HepG2 (cell line): ENCODE measurements around the gene ZKSCAN8. TPM values are rescaled to one million over a fixed set of nuclear protein-coding genes. Genes with fewer than 3 reads are reported as not detected.

Experiments used
- ATAD3A ChIP-seq: sonication (generic); formaldehyde crosslinking; IDR thresholded peaks from 2 replicates; pipeline ENCODE4 v1.4.0; 2020; ENCODE audit warnings: missing genetic modification reagents
- EEA1 ChIP-seq: sonication (generic); formaldehyde crosslinking; IDR thresholded peaks from 2 replicates; pipeline ENCODE4 v1.5.1; 2020; ENCODE audit warnings: mild to moderate bottlenecking, missing genetic modification reagents, borderline replicate concordance
- GATAD1 ChIP-seq: IDR thresholded peaks from 2 replicates; pipeline ENCODE4 v1.6.1; 2016; ENCODE audit warnings: missing genetic modification reagents, missing compliant biosample characterization
- HOXD1 ChIP-seq: sonication (generic); formaldehyde crosslinking; IDR thresholded peaks from 2 replicates; pipeline ENCODE4 v1.5.0; 2020; ENCODE audit warnings: missing genetic modification reagents
- IRX3 ChIP-seq: sonication (generic); formaldehyde crosslinking; IDR thresholded peaks from 2 replicates; pipeline ENCODE4 v1.8.1; 2023; ENCODE audit warnings: mild to moderate bottlenecking, low read depth, missing genetic modification reagents, borderline replicate concordance
- KDM1A ChIP-seq: IDR thresholded peaks from 2 replicates; pipeline ENCODE4 v1.6.1; 2016; ENCODE audit warnings: missing compliant biosample characterization
- MAF1 ChIP-seq: sonication (generic); formaldehyde crosslinking; IDR thresholded peaks from 2 replicates; pipeline ENCODE4 v1.5.0; 2020; ENCODE audit warnings: missing genetic modification reagents, borderline replicate concordance
- NCOA1 ChIP-seq: sonication (generic); formaldehyde crosslinking; IDR thresholded peaks from 2 replicates; pipeline ENCODE4 v1.9.0; 2021; ENCODE audit warnings: missing genetic modification reagents
- REPIN1 ChIP-seq: sonication (generic); formaldehyde crosslinking; IDR thresholded peaks from 2 replicates; pipeline ENCODE4 v1.8.0; 2022; ENCODE audit warnings: missing genetic modification reagents, low read depth, mild to moderate bottlenecking, borderline replicate concordance
- TGIF2 ChIP-seq: IDR thresholded peaks from 2 replicates; pipeline ENCODE4 v1.6.1; 2016; ENCODE audit warnings: control low read depth, missing compliant biosample characterization
- ZBTB8A ChIP-seq: sonication (generic); formaldehyde crosslinking; IDR thresholded peaks from 2 replicates; pipeline ENCODE4 v1.4.0; 2020; ENCODE audit warnings: mild to moderate bottlenecking, low read depth, missing genetic modification reagents, borderline replicate concordance
- ZFP36L2 ChIP-seq: sonication (generic); formaldehyde crosslinking; IDR thresholded peaks from 2 replicates; pipeline ENCODE4 v1.4.0; 2020; ENCODE audit warnings: missing genetic modification reagents
- ZNF605 ChIP-seq: sonication (generic); formaldehyde crosslinking; IDR thresholded peaks from 2 replicates; pipeline ENCODE4 v1.8.0; 2022; ENCODE audit warnings: mild to moderate bottlenecking, missing genetic modification reagents
- ZNF670 ChIP-seq: sonication (generic); formaldehyde crosslinking; IDR thresholded peaks from 2 replicates; pipeline ENCODE4 v1.8.0; 2022; ENCODE audit warnings: mild to moderate bottlenecking, missing genetic modification reagents, borderline replicate concordance
- polyA plus RNA-seq, 8 experiments: library from polyadenylated mRNA; depleted of rRNA in 3 of 8; stranded (reverse) in 7 of 8; unstranded in 1 of 8; fragments of >200 nt; fragmentation: Illumina TruSeq in 4 of 8; extraction: Trizol in 4 of 8; gene quantifications; 2 replicates each; pipeline versions ENCODE4 v1.2.1 to v1.2.3, GENCODE V29; 2011 to 2016; ENCODE audit warnings: low read depth in 4 of 8, missing spikeins in 1 of 8, mixed read lengths in 1 of 8; ENCODE audit not compliant: insufficient read depth in 1 of 8
- total RNA-seq, 5 experiments: library from RNA; depleted of rRNA; stranded (reverse); fragments of >200 nt; fragmentation: Illumina TruSeq; extraction: Trizol; gene quantifications; 2 replicates each; pipeline ENCODE4 v1.2.3, GENCODE V29; 2016; ENCODE audit warnings: low read depth in 1 of 5
- TF ChIP-seq, protein P1 (sequence below): sonication (generic); formaldehyde crosslinking; IDR thresholded peaks from 2 replicates; pipeline ENCODE4 v1.9.0; 2021; ENCODE audit warnings: mild to moderate bottlenecking, missing genetic modification reagents
- TF ChIP-seq, protein P2 (sequence below): sonication (generic); formaldehyde crosslinking; IDR thresholded peaks from 2 replicates; pipeline ENCODE4 v1.5.1; 2020; ENCODE audit warnings: missing genetic modification reagents, mild to moderate bottlenecking, borderline replicate concordance
- TF ChIP-seq, protein P3 (sequence below): sonication (generic); formaldehyde crosslinking; IDR thresholded peaks from 2 replicates; pipeline ENCODE4 v1.9.0; 2021; ENCODE audit warnings: missing genetic modification reagents, borderline replicate concordance

Gene ZKSCAN8
- total and polyA plus RNA-seq, 2 of the 13 experiments (the other 11 are each of a cell fraction or from before 2014, with no cell fraction given), result 12.4 to 20.9 TPM

DNA sequence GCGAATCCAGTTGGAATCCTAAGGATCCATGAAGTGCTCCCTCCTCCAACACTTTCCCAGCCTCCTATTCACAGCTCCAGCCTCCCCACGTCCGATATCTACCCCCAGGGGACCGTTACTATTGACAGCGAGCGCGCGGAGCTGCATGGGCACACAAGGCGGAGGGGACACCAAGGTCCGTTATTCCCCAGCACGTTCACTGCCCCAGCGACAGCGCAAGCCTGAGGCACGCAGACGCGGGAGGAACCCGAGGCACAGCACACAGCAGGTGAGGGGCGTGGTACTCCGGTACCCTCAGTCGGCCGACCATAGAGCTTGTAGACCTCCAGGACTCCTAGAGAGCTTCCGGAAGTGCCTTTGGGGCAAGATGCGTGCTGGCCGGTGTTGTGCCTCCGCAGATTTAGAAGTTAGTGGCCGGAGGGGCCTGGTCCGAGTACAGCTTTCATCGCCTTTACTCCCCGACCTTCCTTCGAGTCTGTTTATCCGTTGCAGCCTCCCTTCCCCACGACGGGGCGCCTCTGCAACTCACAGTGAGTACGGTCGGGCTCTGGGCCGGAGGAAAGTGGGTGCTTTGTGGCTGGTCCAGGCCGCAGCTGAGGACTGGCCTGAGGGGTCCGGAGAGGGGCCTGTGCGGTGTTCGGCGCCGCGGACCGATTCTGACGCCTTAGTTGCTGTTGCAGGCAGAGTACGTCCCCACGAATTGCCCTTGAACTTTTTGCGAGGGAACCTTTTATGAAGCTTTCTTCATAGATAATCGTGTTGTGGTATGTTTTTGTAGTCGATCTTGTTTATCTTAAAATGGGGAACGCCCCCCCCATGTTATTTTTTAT lies at the start of gene ZKSCAN8 (continued):
- no peak for TF ChIP-seq MAF1
- TF ChIP-seq, protein P1, sequence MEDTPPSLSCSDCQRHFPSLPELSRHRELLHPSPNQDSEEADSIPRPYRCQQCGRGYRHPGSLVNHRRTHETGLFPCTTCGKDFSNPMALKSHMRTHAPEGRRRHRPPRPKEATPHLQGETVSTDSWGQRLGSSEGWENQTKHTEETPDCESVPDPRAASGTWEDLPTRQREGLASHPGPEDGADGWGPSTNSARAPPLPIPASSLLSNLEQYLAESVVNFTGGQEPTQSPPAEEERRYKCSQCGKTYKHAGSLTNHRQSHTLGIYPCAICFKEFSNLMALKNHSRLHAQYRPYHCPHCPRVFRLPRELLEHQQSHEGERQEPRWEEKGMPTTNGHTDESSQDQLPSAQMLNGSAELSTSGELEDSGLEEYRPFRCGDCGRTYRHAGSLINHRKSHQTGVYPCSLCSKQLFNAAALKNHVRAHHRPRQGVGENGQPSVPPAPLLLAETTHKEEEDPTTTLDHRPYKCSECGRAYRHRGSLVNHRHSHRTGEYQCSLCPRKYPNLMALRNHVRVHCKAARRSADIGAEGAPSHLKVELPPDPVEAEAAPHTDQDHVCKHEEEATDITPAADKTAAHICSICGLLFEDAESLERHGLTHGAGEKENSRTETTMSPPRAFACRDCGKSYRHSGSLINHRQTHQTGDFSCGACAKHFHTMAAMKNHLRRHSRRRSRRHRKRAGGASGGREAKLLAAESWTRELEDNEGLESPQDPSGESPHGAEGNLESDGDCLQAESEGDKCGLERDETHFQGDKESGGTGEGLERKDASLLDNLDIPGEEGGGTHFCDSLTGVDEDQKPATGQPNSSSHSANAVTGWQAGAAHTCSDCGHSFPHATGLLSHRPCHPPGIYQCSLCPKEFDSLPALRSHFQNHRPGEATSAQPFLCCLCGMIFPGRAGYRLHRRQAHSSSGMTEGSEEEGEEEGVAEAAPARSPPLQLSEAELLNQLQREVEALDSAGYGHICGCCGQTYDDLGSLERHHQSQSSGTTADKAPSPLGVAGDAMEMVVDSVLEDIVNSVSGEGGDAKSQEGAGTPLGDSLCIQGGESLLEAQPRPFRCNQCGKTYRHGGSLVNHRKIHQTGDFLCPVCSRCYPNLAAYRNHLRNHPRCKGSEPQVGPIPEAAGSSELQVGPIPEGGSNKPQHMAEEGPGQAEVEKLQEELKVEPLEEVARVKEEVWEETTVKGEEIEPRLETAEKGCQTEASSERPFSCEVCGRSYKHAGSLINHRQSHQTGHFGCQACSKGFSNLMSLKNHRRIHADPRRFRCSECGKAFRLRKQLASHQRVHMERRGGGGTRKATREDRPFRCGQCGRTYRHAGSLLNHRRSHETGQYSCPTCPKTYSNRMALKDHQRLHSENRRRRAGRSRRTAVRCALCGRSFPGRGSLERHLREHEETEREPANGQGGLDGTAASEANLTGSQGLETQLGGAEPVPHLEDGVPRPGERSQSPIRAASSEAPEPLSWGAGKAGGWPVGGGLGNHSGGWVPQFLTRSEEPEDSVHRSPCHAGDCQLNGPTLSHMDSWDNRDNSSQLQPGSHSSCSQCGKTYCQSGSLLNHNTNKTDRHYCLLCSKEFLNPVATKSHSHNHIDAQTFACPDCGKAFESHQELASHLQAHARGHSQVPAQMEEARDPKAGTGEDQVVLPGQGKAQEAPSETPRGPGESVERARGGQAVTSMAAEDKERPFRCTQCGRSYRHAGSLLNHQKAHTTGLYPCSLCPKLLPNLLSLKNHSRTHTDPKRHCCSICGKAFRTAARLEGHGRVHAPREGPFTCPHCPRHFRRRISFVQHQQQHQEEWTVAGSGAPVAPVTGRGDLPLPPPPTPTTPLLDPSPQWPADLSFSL (CRISPR knock-in tag), result peak; percentile 83
- peak; percentile 71; the same call in 1 of the 2 replicates for TF ChIP-seq IRX3
- peak; percentile 73 for TF ChIP-seq ZBTB8A
- no peak for TF ChIP-seq ATAD3A (CRISPR knock-in tag)
- TF ChIP-seq, protein P2, sequence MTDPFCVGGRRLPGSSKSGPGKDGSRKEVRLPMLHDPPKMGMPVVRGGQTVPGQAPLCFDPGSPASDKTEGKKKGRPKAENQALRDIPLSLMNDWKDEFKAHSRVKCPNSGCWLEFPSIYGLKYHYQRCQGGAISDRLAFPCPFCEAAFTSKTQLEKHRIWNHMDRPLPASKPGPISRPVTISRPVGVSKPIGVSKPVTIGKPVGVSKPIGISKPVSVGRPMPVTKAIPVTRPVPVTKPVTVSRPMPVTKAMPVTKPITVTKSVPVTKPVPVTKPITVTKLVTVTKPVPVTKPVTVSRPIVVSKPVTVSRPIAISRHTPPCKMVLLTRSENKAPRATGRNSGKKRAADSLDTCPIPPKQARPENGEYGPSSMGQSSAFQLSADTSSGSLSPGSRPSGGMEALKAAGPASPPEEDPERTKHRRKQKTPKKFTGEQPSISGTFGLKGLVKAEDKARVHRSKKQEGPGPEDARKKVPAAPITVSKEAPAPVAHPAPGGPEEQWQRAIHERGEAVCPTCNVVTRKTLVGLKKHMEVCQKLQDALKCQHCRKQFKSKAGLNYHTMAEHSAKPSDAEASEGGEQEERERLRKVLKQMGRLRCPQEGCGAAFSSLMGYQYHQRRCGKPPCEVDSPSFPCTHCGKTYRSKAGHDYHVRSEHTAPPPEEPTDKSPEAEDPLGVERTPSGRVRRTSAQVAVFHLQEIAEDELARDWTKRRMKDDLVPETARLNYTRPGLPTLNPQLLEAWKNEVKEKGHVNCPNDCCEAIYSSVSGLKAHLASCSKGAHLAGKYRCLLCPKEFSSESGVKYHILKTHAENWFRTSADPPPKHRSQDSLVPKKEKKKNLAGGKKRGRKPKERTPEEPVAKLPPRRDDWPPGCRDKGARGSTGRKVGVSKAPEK (CRISPR knock-in tag), result peak; percentile 89
- TF ChIP-seq REPIN1 (CRISPR knock-in tag), result peak; percentile 98
- TF ChIP-seq HOXD1, result 0 out of 2 replicates have a peak, but pooled peaks have one; percentile 67
- peak; percentile 88; the same call in 1 of the 2 replicates for TF ChIP-seq ZNF670 (CRISPR knock-in tag)
- TF ChIP-seq GATAD1 (CRISPR knock-in tag), result peak; percentile 97
- no peak for TF ChIP-seq ZFP36L2
- TF ChIP-seq ZNF605 (CRISPR knock-in tag), result peak; percentile 100
- TF ChIP-seq, protein P3, sequence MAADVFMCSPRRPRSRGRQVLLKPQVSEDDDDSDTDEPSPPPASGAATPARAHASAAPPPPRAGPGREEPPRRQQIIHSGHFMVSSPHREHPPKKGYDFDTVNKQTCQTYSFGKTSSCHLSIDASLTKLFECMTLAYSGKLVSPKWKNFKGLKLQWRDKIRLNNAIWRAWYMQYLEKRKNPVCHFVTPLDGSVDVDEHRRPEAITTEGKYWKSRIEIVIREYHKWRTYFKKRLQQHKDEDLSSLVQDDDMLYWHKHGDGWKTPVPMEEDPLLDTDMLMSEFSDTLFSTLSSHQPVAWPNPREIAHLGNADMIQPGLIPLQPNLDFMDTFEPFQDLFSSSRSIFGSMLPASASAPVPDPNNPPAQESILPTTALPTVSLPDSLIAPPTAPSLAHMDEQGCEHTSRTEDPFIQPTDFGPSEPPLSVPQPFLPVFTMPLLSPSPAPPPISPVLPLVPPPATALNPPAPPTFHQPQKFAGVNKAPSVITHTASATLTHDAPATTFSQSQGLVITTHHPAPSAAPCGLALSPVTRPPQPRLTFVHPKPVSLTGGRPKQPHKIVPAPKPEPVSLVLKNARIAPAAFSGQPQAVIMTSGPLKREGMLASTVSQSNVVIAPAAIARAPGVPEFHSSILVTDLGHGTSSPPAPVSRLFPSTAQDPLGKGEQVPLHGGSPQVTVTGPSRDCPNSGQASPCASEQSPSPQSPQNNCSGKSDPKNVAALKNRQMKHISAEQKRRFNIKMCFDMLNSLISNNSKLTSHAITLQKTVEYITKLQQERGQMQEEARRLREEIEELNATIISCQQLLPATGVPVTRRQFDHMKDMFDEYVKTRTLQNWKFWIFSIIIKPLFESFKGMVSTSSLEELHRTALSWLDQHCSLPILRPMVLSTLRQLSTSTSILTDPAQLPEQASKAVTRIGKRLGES (CRISPR knock-in tag), result no peak
- peak; percentile 85; the same call in 1 of the 2 replicates for TF ChIP-seq EEA1 (CRISPR knock-in tag)
- TF ChIP-seq KDM1A, result no peak
- TF ChIP-seq TGIF2 (CRISPR knock-in tag), result peak; percentile 95
- peak; percentile 97 for TF ChIP-seq NCOA1
